ENCODE data around the gene GSTCD.
A peak's percentile ranks its signal among the peaks of the same experiment; 100 is the strongest.

The GSTCD gene

DNA sequence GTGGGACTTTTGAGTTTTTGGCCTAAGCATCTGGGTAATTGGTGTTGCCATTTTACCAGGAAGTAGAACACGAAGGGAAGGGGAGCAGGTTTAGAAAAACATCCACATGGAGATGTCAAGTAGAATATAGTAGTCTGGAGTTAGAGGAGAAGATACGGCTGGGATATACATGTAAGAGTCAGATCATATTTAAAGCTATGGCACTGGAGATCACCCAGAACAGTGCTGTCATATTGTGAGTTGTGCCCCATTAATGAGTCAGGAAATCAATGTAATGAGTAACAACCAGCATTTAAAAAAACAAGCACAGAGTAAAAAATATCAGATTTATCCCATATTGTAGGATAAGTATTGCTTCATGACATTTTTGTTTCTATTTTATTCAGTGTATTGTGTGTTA is 4.2 kb downstream of the GSTCD start:
- Histone ChIP-seq H3K4me2 (ENCODE audit: low read length, poor library complexity, severe bottlenecking) (no peak overlapping the region), H3K18ac (ENCODE audit: low read depth in 1 of 2, low read length in 2 of 2) (no peak overlapping the region), H2BK120ac (ENCODE audit: low read depth, low read length) (no peak overlapping the region), H2BK5ac (ENCODE audit: low read depth, low read length, poor library complexity, severe bottlenecking) (no peak overlapping the region), H3K27me3 (ENCODE audit: control insufficient read depth in 1 of 2, insufficient read depth in 1 of 2, low read length in 2 of 2) (no peaks in the 10 kb centered on the region), H3K14ac (ENCODE audit: low read length in 2 of 2) (no peak overlapping the region), H2AFZ (ENCODE audit: low read depth, low read length) (no peak overlapping the region), H3K4ac (ENCODE audit: low read depth in 1 of 2, low read length in 2 of 2) (no peak overlapping the region), H3K79me1 (replicated peaks; ENCODE audit: low read length, poor library complexity, severe bottlenecking) (peaks cover 14% of the 10 kb centered on the region), H3K9me3 (ENCODE audit: control insufficient read depth, low read length) (no peaks in the 10 kb centered on the region), H2AK5ac (ENCODE audit: low read length, severe bottlenecking) (no peak overlapping the region), H4K91ac (ENCODE audit: low read length) (no peak overlapping the region), H4K8ac (ENCODE audit: low read length) (no peak overlapping the region), H2BK12ac (ENCODE audit: low read length in 2 of 2) (no peak overlapping the region), H3K36me3 (ENCODE audit: control insufficient read depth in 1 of 2, insufficient read depth in 2 of 2, low read depth in 1 of 2, low read length in 2 of 2) (no peaks in the 10 kb centered on the region), H3K9ac (ENCODE audit: low read length) (peak overlapping the region; percentile 27), H2BK15ac (ENCODE audit: low read depth, poor library complexity, severe bottlenecking) (no peak overlapping the region), H3K23ac (ENCODE audit: low read length in 2 of 2) (no peak overlapping the region), H3K4me1 (ENCODE audit: control insufficient read depth, insufficient read depth, low read depth, low read length) (no peaks in the 10 kb centered on the region), H3K27ac (ENCODE audit: low read length, poor library complexity, severe bottlenecking) (peak overlapping the region; percentile 5), H3K4me3 (ENCODE audit: insufficient read depth in 1 of 2, low read depth in 1 of 2, low read length in 2 of 2) (no peak overlapping the region)
- DNase-seq = no peak
- 78% methylated on average over 2 of the region's 2 CpGs for WGBS

DNA sequence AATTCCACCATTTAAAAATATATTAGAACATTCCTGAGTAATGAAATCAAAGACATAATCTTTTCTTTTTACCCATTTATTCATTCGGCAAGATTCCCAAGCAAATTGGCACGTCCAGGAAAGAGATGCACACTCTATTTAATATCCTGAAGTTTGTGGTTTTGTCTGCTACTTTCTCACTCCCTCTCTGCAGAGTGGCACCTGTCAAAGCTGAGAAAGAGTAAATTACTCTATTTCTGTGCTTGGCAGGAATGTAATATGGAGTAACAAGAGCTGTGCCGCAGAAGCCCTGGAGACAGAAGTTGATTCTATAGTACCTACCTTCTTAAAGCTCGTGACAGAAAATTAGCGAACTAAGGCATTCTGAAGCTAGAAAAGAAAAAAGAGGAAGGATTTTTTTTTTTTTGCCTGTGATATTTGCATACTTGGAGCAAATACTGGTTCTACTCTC is 5.5 kb downstream of the GSTCD start:
- peak overlapping the region; percentile 84 for H3K27ac ChIP-seq (ENCODE audit: low read length, poor library complexity, severe bottlenecking)
- H3K9ac ChIP-seq (ENCODE audit: low read length) = peak overlapping the region; percentile 57
- no peak overlapping the region for H2BK120ac ChIP-seq (ENCODE audit: low read depth, low read length)
- no peak overlapping the region for H4K91ac ChIP-seq (ENCODE audit: low read length)
- H3K14ac ChIP-seq (ENCODE audit: low read length in 2 of 2) = no peak overlapping the region
- H3K9me3 ChIP-seq (ENCODE audit: control insufficient read depth, low read length) = no peaks in the 10 kb centered on the region
- H2BK15ac ChIP-seq (ENCODE audit: low read depth, poor library complexity, severe bottlenecking) = no peak overlapping the region
- peak overlapping the region in 1 of 2 experiments; percentile 32 for H3K4me3 ChIP-seq (ENCODE audit: insufficient read depth in 1 of 2, low read depth in 1 of 2, low read length in 2 of 2)
- peaks cover 16% of the 10 kb centered on the region for H3K79me1 ChIP-seq (replicated peaks; ENCODE audit: low read length, poor library complexity, severe bottlenecking)
- H2AK5ac ChIP-seq (ENCODE audit: low read length, severe bottlenecking) = no peak overlapping the region
- H3K4me1 ChIP-seq (ENCODE audit: control insufficient read depth, insufficient read depth, low read depth, low read length) = no peaks in the 10 kb centered on the region
- no peak overlapping the region for H2AFZ ChIP-seq (ENCODE audit: low read depth, low read length)
- no peak overlapping the region for H3K18ac ChIP-seq (ENCODE audit: low read depth in 1 of 2, low read length in 2 of 2)
- no peak for DNase-seq
- no peak overlapping the region for H2BK5ac ChIP-seq (ENCODE audit: low read depth, low read length, poor library complexity, severe bottlenecking)
- no peak overlapping the region for H4K8ac ChIP-seq (ENCODE audit: low read length)
- no peak overlapping the region for H3K23ac ChIP-seq (ENCODE audit: low read length in 2 of 2)
- 87% methylated on average over 5 of the region's 5 CpGs for WGBS
- H3K27me3 ChIP-seq (ENCODE audit: control insufficient read depth in 1 of 2, insufficient read depth in 1 of 2, low read length in 2 of 2) = no peaks in the 10 kb centered on the region
- H2BK12ac ChIP-seq (ENCODE audit: low read length in 2 of 2) = no peak overlapping the region
- H3K4me2 ChIP-seq (ENCODE audit: low read length, poor library complexity, severe bottlenecking) = peak overlapping the region; percentile 53
- peaks cover 1 to 3% of the 10 kb centered on the region in 2 experiments for H3K36me3 ChIP-seq (ENCODE audit: control insufficient read depth in 1 of 2, insufficient read depth in 2 of 2, low read depth in 1 of 2, low read length in 2 of 2)
- no peak overlapping the region for H3K4ac ChIP-seq (ENCODE audit: low read depth in 1 of 2, low read length in 2 of 2)

DNA sequence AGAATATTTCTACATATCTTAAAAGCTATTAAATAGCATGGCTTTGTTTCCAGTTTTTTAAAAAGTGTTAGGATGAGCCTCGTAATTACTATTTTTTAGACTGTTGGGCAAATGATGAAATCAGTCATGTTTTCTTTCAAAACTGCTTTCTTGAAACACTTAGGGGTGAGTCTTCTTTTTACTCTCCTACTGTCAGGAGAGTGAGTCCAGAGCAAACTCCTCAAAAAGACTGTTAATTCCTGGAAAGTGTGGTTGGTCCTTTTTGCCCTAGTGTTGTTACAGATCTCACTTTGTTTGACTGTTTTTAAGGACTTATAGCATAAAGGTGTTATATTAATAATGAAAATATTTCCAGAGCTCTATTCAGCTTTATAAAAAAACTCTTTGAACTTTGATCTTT is 6.3 kb downstream of the GSTCD start:
- Histone ChIP-seq H3K9ac (ENCODE audit: low read length) (peak overlapping the region; percentile 41), H3K27me3 (ENCODE audit: control insufficient read depth in 1 of 2, insufficient read depth in 1 of 2, low read length in 2 of 2) (no peaks in the 10 kb centered on the region), H2BK5ac (ENCODE audit: low read depth, low read length, poor library complexity, severe bottlenecking) (no peak overlapping the region), H4K91ac (ENCODE audit: low read length) (no peak overlapping the region), H2AFZ (ENCODE audit: low read depth, low read length) (no peak overlapping the region), H3K9me3 (ENCODE audit: control insufficient read depth, low read length) (no peaks in the 10 kb centered on the region), H3K4me1 (ENCODE audit: control insufficient read depth, insufficient read depth, low read depth, low read length) (no peaks in the 10 kb centered on the region), H3K4me2 (ENCODE audit: low read length, poor library complexity, severe bottlenecking) (no peak overlapping the region), H2BK15ac (ENCODE audit: low read depth, poor library complexity, severe bottlenecking) (no peak overlapping the region), H3K23ac (ENCODE audit: low read length in 2 of 2) (no peak overlapping the region), H3K18ac (ENCODE audit: low read depth in 1 of 2, low read length in 2 of 2) (no peak overlapping the region), H2AK5ac (ENCODE audit: low read length, severe bottlenecking) (no peak overlapping the region), H2BK12ac (ENCODE audit: low read length in 2 of 2) (no peak overlapping the region), H3K36me3 (ENCODE audit: control insufficient read depth in 1 of 2, insufficient read depth in 2 of 2, low read depth in 1 of 2, low read length in 2 of 2) (peaks cover 3 to 5% of the 10 kb centered on the region in 2 experiments), H4K8ac (ENCODE audit: low read length) (no peak overlapping the region), H3K79me1 (replicated peaks; ENCODE audit: low read length, poor library complexity, severe bottlenecking) (peaks cover 17% of the 10 kb centered on the region), H3K14ac (ENCODE audit: low read length in 2 of 2) (no peak overlapping the region), H2BK120ac (ENCODE audit: low read depth, low read length) (no peak overlapping the region), H3K4ac (ENCODE audit: low read depth in 1 of 2, low read length in 2 of 2) (no peak overlapping the region), H3K27ac (ENCODE audit: low read length, poor library complexity, severe bottlenecking) (peak overlapping the region; percentile 45), H3K4me3 (ENCODE audit: insufficient read depth in 1 of 2, low read depth in 1 of 2, low read length in 2 of 2) (no peak overlapping the region)
- DNase-seq = peak; percentile 26
- WGBS = 91% methylated on average over 1 of the region's 1 CpG

DNA sequence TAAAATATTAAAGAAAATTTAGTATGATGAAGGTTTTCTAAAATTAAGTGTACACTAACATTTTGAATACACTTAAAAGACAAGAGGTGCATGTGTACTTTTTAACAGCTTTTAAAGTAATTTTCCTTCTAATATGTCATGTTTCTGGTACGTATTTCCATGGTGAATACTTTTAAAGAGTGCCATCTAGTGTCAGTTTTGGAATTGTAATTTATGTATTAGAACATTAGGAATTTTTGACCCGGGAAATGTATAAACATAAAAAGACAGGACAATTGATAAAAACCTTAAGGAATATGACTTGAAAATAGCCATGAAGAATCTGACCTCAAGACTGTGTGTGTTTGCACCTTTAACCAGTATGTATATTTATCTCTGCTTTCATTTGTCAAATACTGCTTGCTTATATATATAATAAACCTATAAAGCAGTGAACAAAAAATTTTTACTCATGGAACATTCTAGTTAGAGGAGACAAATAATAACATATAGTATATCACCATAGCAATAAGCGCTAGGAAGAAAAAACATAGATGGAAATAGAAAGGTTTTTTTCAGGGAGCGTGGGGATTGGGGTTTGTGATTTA is 7.2 kb downstream of the GSTCD start:
- Histone ChIP-seq H2BK5ac (ENCODE audit: low read depth, low read length, poor library complexity, severe bottlenecking) (no peak overlapping the region), H3K36me3 (ENCODE audit: control insufficient read depth in 1 of 2, insufficient read depth in 2 of 2, low read depth in 1 of 2, low read length in 2 of 2) (peaks cover 3 to 5% of the 10 kb centered on the region in 2 experiments), H2BK120ac (ENCODE audit: low read depth, low read length) (no peak overlapping the region), H3K79me1 (replicated peaks; ENCODE audit: low read length, poor library complexity, severe bottlenecking) (peaks cover 16% of the 10 kb centered on the region), H2AFZ (ENCODE audit: low read depth, low read length) (no peak overlapping the region), H3K4me1 (ENCODE audit: control insufficient read depth, insufficient read depth, low read depth, low read length) (no peaks in the 10 kb centered on the region), H4K91ac (ENCODE audit: low read length) (no peak overlapping the region), H2BK12ac (ENCODE audit: low read length in 2 of 2) (no peak overlapping the region), H4K8ac (ENCODE audit: low read length) (no peak overlapping the region), H2AK5ac (ENCODE audit: low read length, severe bottlenecking) (no peak overlapping the region), H3K9ac (ENCODE audit: low read length) (peak overlapping the region; percentile 41), H3K4ac (ENCODE audit: low read depth in 1 of 2, low read length in 2 of 2) (no peak overlapping the region), H2BK15ac (ENCODE audit: low read depth, poor library complexity, severe bottlenecking) (no peak overlapping the region), H3K23ac (ENCODE audit: low read length in 2 of 2) (no peak overlapping the region), H3K18ac (ENCODE audit: low read depth in 1 of 2, low read length in 2 of 2) (no peak overlapping the region), H3K14ac (ENCODE audit: low read length in 2 of 2) (no peak overlapping the region), H3K4me2 (ENCODE audit: low read length, poor library complexity, severe bottlenecking) (no peak overlapping the region), H3K9me3 (ENCODE audit: control insufficient read depth, low read length) (no peaks in the 10 kb centered on the region), H3K27ac (ENCODE audit: low read length, poor library complexity, severe bottlenecking) (no peak overlapping the region), H3K27me3 (ENCODE audit: control insufficient read depth in 1 of 2, insufficient read depth in 1 of 2, low read length in 2 of 2) (no peaks in the 10 kb centered on the region), H3K4me3 (ENCODE audit: insufficient read depth in 1 of 2, low read depth in 1 of 2, low read length in 2 of 2) (no peak overlapping the region)
- WGBS = 68% methylated on average over 3 of the region's 4 CpGs
- DNase-seq = peak; percentile 60

Data from mesenchymal stem cell (in vitro differentiated cells and primary cell).